AG09309 (cell line): ENCODE results near the gene PBX4.

Experiments
- DNase-seq: peaks from one replicate; pipeline ENCODE4 v3.0.0-alpha.2; 2010; ENCODE audit warnings: low read depth
- H3K4me3 ChIP-seq: 2 replicates; pipeline ENCODE4 v1.5.1; 2011; ENCODE audit warnings: mild to moderate bottlenecking, low read depth, low read length, moderate library complexity; ENCODE audit not compliant: control insufficient read depth
- CTCF ChIP-seq: IDR thresholded peaks from 2 replicates; pipeline ENCODE4 v1.5.1; 2011; ENCODE audit warnings: mild to moderate bottlenecking, low read depth, low read length, inconsistent platforms; ENCODE audit not compliant: insufficient read depth, control insufficient read depth; ENCODE audit errors: missing control alignments

Gene PBX4

GRCh38 chr19:19525611-19526380 is 92.7 kb downstream of the PBX4 start:
- DNase-seq, result no peak
- no peak for TF ChIP-seq CTCF
- no peak overlapping the region for H3K4me3 ChIP-seq

GRCh38 chr19:19524053-19524452 is 94.4 kb downstream of the PBX4 start:
- H3K4me3 ChIP-seq, result no peak overlapping the region
- DNase-seq, result no peak
- TF ChIP-seq CTCF, result no peak

- DNase-seq, result no peak
- no peak overlapping the region for H3K4me3 ChIP-seq
- no peak for TF ChIP-seq CTCF
Measured at GRCh38 chr19:19523177-19523576, 95.3 kb downstream of the PBX4 start.

- no peak for DNase-seq
- TF ChIP-seq CTCF, result no peak
- H3K4me3 ChIP-seq, result no peak overlapping the region
Measured at GRCh38 chr19:19520989-19521388, 97.5 kb downstream of the PBX4 start.

- no peak overlapping the region for H3K4me3 ChIP-seq
- TF ChIP-seq CTCF, result no peak
- DNase-seq, result no peak
Measured at GRCh38 chr19:19517235-19517619, 101.3 kb downstream of the PBX4 start.

GRCh38 chr19:19515642-19516519 is 102.6 kb downstream of the PBX4 start, which contains the start of gene NDUFA13:
Gene NDUFA13 (plus strand): TSS chr19:19516225. CDS start chr19:19516239, 14 bp downstream.
- H3K4me3 ChIP-seq, result peak within 1 kb of the TSS; percentile 87
- DNase-seq, result peak; percentile 43
- TF ChIP-seq CTCF, result peak; percentile 31
